Activated naive CD8-positive, alpha-beta T cell treated with anti-CD3 and anti-CD28 coated beads for 36 hours (primary cell): ENCODE results near the gene TSEN2. TPM values are rescaled to one million over a fixed set of nuclear protein-coding genes. Genes with fewer than 3 reads are reported as not detected.
"Not testable (repeated sequence)": the region's sequence is repeated elsewhere in the genome, so short reads cannot be mapped to it uniquely, and the experiment has no call there.

ENCODE experiments used
- DNase-seq: peaks from one replicate; pipeline ENCODE4 v3.0.0; 2021
- H3K27ac Mint-ChIP-seq: one replicate; pipeline ENCODE4 v1.8.0; 2022; ENCODE audit warnings: mild to moderate bottlenecking, moderate library complexity, mixed read lengths
- H3K27me3 Mint-ChIP-seq: one replicate; pipeline ENCODE4 v1.8.0; 2022; ENCODE audit warnings: mild to moderate bottlenecking, mixed read lengths
- H3K36me3 Mint-ChIP-seq: one replicate; pipeline ENCODE4 v1.8.0; 2021; ENCODE audit warnings: mild to moderate bottlenecking, mixed read lengths
- H3K4me1 Mint-ChIP-seq: one replicate; pipeline ENCODE4 v1.8.0; 2021; ENCODE audit warnings: mixed read lengths
- H3K4me3 Mint-ChIP-seq: one replicate; pipeline ENCODE4 v1.8.0; 2022; ENCODE audit warnings: mild to moderate bottlenecking, moderate library complexity, mixed read lengths
- H3K9me3 Mint-ChIP-seq: one replicate; pipeline ENCODE4 v1.8.0; 2022; ENCODE audit warnings: mixed read lengths
- total RNA-seq, 2 experiments: library from RNA; stranded (reverse); gene quantifications; one replicate each; pipeline ENCODE4 v1.2.3, GENCODE V29; 2021

TSEN2 gene
- total RNA-seq, 2 experiments from 2014 or later = 24.7 to 29.7 TPM

GRCh38 chr3:12476238-12476897, 7.9 kb upstream of the TSEN2 start:
- no peak overlapping the region for H3K27ac Mint-ChIP-seq

GRCh38 chr3:12477256-12477655, 7.0 kb upstream of the TSEN2 start:
- no peak for DNase-seq
- Mint-ChIP-seq H3K27ac (no peak overlapping the region), H3K27me3 (peaks cover 3% of the 10 kb centered on the region), H3K36me3 (no peaks in the 10 kb centered on the region), H3K4me3 (no peak overlapping the region), H3K9me3 (no peaks in the 10 kb centered on the region), H3K4me1 (peaks cover 6% of the 10 kb centered on the region)

More at GRCh38 chr3:12476238-12476897, 7.9 kb upstream of the TSEN2 start:
- DNase-seq = no peak
- H3K9me3 Mint-ChIP-seq = no peaks in the 10 kb centered on the region
- H3K27me3 Mint-ChIP-seq = peaks cover 3% of the 10 kb centered on the region
- H3K4me3 Mint-ChIP-seq = no peak overlapping the region
- peaks cover under 1% of the 10 kb centered on the region for H3K36me3 Mint-ChIP-seq
- H3K4me1 Mint-ChIP-seq = peaks cover 9% of the 10 kb centered on the region

- H3K27ac Mint-ChIP-seq = no peak overlapping the region
- peaks cover 8% of the 10 kb centered on the region for H3K4me1 Mint-ChIP-seq
- no peak for DNase-seq
- H3K4me3 Mint-ChIP-seq = no peak overlapping the region
- H3K36me3 Mint-ChIP-seq = no peaks in the 10 kb centered on the region
- H3K27me3 Mint-ChIP-seq = no peaks in the 10 kb centered on the region
- no peaks in the 10 kb centered on the region for H3K9me3 Mint-ChIP-seq
These were observed 6.0 kb upstream of the TSEN2 start for GRCh38 chr3:12478326-12478725.

GRCh38 chr3:12479198-12479597, 5.1 kb upstream of the TSEN2 start:
- not testable (repeated sequence) for H3K27ac Mint-ChIP-seq, H3K27me3 Mint-ChIP-seq, H3K36me3 Mint-ChIP-seq, H3K4me3 Mint-ChIP-seq, DNase-seq, H3K9me3 Mint-ChIP-seq
- peaks cover 16% of the 10 kb centered on the region for H3K4me1 Mint-ChIP-seq

- H3K4me3 Mint-ChIP-seq = no peak overlapping the region
- peak; percentile 8 for DNase-seq
- peaks cover 16% of the 10 kb centered on the region for H3K4me1 Mint-ChIP-seq
- H3K27me3 Mint-ChIP-seq = no peaks in the 10 kb centered on the region
- H3K27ac Mint-ChIP-seq = no peak overlapping the region
- no peaks in the 10 kb centered on the region for H3K9me3 Mint-ChIP-seq
- H3K36me3 Mint-ChIP-seq = no peaks in the 10 kb centered on the region
These were observed 4.3 kb upstream of the TSEN2 start for GRCh38 chr3:12479919-12480427.

- DNase-seq = no peak
- Mint-ChIP-seq H3K27me3 (no peaks in the 10 kb centered on the region), H3K9me3 (no peaks in the 10 kb centered on the region), H3K4me1 (peaks cover 42% of the 10 kb centered on the region), H3K36me3 (peaks cover 10% of the 10 kb centered on the region), H3K27ac (peak overlapping the region; percentile 95), H3K4me3 (peak overlapping the region; percentile 90)
These were observed 870 bp upstream of the TSEN2 start for GRCh38 chr3:12483410-12483809.

- Mint-ChIP-seq H3K36me3 (peaks cover 10% of the 10 kb centered on the region), H3K9me3 (no peaks in the 10 kb centered on the region), H3K4me1 (peaks cover 42% of the 10 kb centered on the region), H3K27ac (peak overlapping the region; percentile 95), H3K4me3 (peak overlapping the region; percentile 90), H3K27me3 (no peaks in the 10 kb centered on the region)
- DNase-seq = no peak
These were observed 445 bp upstream of the TSEN2 start for GRCh38 chr3:12483872-12484197.

GRCh38 chr3:12484983-12485327, 675 bp downstream of the TSEN2 start:
- Mint-ChIP-seq H3K4me1 (peaks cover 40% of the 10 kb centered on the region), H3K27me3 (no peaks in the 10 kb centered on the region), H3K27ac (peak overlapping the region; percentile 95), H3K36me3 (peaks cover 10% of the 10 kb centered on the region), H3K4me3 (peak overlapping the region; percentile 90), H3K9me3 (no peaks in the 10 kb centered on the region)
- no peak for DNase-seq

GRCh38 chr3:12486001-12486400, 1.7 kb downstream of the TSEN2 start:
- no peak overlapping the region for H3K4me3 Mint-ChIP-seq
- no peak for DNase-seq
- H3K4me1 Mint-ChIP-seq = peaks cover 36% of the 10 kb centered on the region
- no peak overlapping the region for H3K27ac Mint-ChIP-seq
- no peaks in the 10 kb centered on the region for H3K27me3 Mint-ChIP-seq
- H3K36me3 Mint-ChIP-seq = peaks cover 16% of the 10 kb centered on the region
- H3K9me3 Mint-ChIP-seq = no peaks in the 10 kb centered on the region

- no peak overlapping the region for H3K27ac Mint-ChIP-seq
- peaks cover 39% of the 10 kb centered on the region for H3K4me1 Mint-ChIP-seq
- no peaks in the 10 kb centered on the region for H3K9me3 Mint-ChIP-seq
- H3K27me3 Mint-ChIP-seq = no peaks in the 10 kb centered on the region
- DNase-seq = no peak
- peaks cover 18% of the 10 kb centered on the region for H3K36me3 Mint-ChIP-seq
- no peak overlapping the region for H3K4me3 Mint-ChIP-seq
These were observed 2.6 kb downstream of the TSEN2 start for GRCh38 chr3:12486916-12487315.

GRCh38 chr3:12487336-12487735, 3.1 kb downstream of the TSEN2 start:
- no peak for DNase-seq
- Mint-ChIP-seq H3K9me3 (no peaks in the 10 kb centered on the region), H3K36me3 (peaks cover 21% of the 10 kb centered on the region), H3K27me3 (no peaks in the 10 kb centered on the region), H3K4me1 (peaks cover 39% of the 10 kb centered on the region), H3K27ac (no peak overlapping the region), H3K4me3 (no peak overlapping the region)

- Mint-ChIP-seq H3K4me3 (no peak overlapping the region), H3K36me3 (peaks cover 21% of the 10 kb centered on the region), H3K9me3 (no peaks in the 10 kb centered on the region), H3K27ac (no peak overlapping the region), H3K27me3 (no peaks in the 10 kb centered on the region), H3K4me1 (peaks cover 39% of the 10 kb centered on the region)
- no peak for DNase-seq
These were observed 3.5 kb downstream of the TSEN2 start for GRCh38 chr3:12487786-12488185.

GRCh38 chr3:12489368-12489767, 5.1 kb downstream of the TSEN2 start:
- no peaks in the 10 kb centered on the region for H3K27me3 Mint-ChIP-seq
- H3K4me3 Mint-ChIP-seq = no peak overlapping the region
- no peak overlapping the region for H3K27ac Mint-ChIP-seq
- peaks cover 29% of the 10 kb centered on the region for H3K4me1 Mint-ChIP-seq
- no peaks in the 10 kb centered on the region for H3K9me3 Mint-ChIP-seq
- DNase-seq = no peak
- peaks cover 29% of the 10 kb centered on the region for H3K36me3 Mint-ChIP-seq

GRCh38 chr3:12489832-12490231, 5.6 kb downstream of the TSEN2 start:
- H3K4me3 Mint-ChIP-seq = no peak overlapping the region
- H3K36me3 Mint-ChIP-seq = peaks cover 32% of the 10 kb centered on the region
- no peaks in the 10 kb centered on the region for H3K27me3 Mint-ChIP-seq
- DNase-seq = no peak
- peaks cover 29% of the 10 kb centered on the region for H3K4me1 Mint-ChIP-seq
- no peaks in the 10 kb centered on the region for H3K9me3 Mint-ChIP-seq
- H3K27ac Mint-ChIP-seq = no peak overlapping the region

GRCh38 chr3:12490547-12490946, 6.3 kb downstream of the TSEN2 start:
- Mint-ChIP-seq H3K9me3 (no peaks in the 10 kb centered on the region), H3K27me3 (no peaks in the 10 kb centered on the region), H3K36me3 (peaks cover 32% of the 10 kb centered on the region), H3K27ac (no peak overlapping the region), H3K4me1 (peaks cover 24% of the 10 kb centered on the region), H3K4me3 (no peak overlapping the region)
- DNase-seq = no peak

- H3K9me3 Mint-ChIP-seq = no peaks in the 10 kb centered on the region
- H3K4me1 Mint-ChIP-seq = peaks cover 2% of the 10 kb centered on the region
- no peak overlapping the region for H3K27ac Mint-ChIP-seq
- H3K4me3 Mint-ChIP-seq = no peak overlapping the region
- H3K36me3 Mint-ChIP-seq = peaks cover 24% of the 10 kb centered on the region
- no peak for DNase-seq
- H3K27me3 Mint-ChIP-seq = no peaks in the 10 kb centered on the region
These were observed 11.6 kb downstream of the TSEN2 start for GRCh38 chr3:12495749-12496452.
